ENCODE results near the gene PITX3. TPM values are rescaled to one million over a fixed set of nuclear protein-coding genes. Genes with fewer than 3 reads are reported as not detected.

PITX3 gene
- total and polyA plus RNA-seq, 4 donors, result 0.14 to 1.6 (median 0.22) TPM; not detected in 1

- Histone ChIP-seq H3K4me1 (ENCODE audit: control insufficient read depth, insufficient read depth, low read length) (peaks cover 4% of the 10 kb centered on the region), H3K36me3 (ENCODE audit: control insufficient read depth, insufficient read depth, low read length) (no peaks in the 10 kb centered on the region), H3K4me3 (ENCODE audit: low read depth, low read length) (no peak overlapping the region), H3K9me3 (ENCODE audit: control insufficient read depth, insufficient read depth, low read length) (no peaks in the 10 kb centered on the region), H3K27me3 (ENCODE audit: control insufficient read depth, insufficient read depth, low read length) (no peaks in the 10 kb centered on the region), H3K27ac (ENCODE audit: low read depth, low read length) (peak overlapping the region; percentile 55)
- no CpG with 5 or more reads among the region's 3 CpGs for WGBS (ENCODE audit: insufficient coverage)
- DNase-seq (ENCODE audit: low read depth in 4 of 6, low spot score in 6 of 6), result no peak
These were observed 39.8 kb upstream of the PITX3 start for GRCh38 chr10:102281102-102281487.

DNA sequence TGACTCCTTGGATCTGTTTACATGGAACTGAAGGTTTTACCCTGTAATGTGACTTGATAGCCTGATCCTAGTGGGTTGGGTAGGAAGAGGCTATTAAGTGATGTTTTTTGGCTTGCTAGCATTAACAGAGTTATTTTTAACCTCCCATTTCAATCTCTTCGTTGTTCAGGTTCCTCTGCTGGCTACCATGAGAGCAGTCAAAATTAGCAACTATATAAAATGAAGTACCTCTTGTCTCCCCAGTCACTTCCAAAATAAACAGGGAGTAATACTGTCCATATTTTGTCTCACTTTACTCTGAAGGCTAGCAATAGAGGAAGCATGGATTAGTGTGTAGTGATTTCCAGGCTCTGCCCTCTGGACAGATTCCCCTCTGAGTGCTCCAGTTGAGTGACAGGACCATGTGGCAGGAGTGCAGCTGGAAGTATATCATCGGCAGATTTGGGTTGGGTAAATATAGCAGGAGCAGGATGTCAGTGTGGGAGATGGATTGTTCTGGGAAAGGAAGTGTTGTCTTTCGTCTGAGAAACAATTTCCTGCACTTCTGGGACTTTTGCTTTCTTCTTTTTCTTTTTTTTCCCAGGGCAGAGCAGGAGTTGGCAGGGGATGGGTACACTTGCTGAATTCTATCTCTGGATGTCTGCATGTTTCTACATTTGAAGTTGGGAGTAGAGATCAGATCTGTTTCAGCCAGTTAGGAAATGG lies 39.2 kb upstream of the PITX3 start:
- no peaks in the 10 kb centered on the region for H3K36me3 ChIP-seq (ENCODE audit: control insufficient read depth, insufficient read depth, low read length)
- no peak overlapping the region for H3K4me3 ChIP-seq (ENCODE audit: low read depth, low read length)
- peak in 2 of 6 donors; percentile 5 to 49 for DNase-seq (ENCODE audit: low read depth in 4 of 6, low spot score in 6 of 6)
- no peaks in the 10 kb centered on the region for H3K27me3 ChIP-seq (ENCODE audit: control insufficient read depth, insufficient read depth, low read length)
- WGBS (ENCODE audit: insufficient coverage), result 36% methylated on average over 2 of the region's 3 CpGs
- H3K9me3 ChIP-seq (ENCODE audit: control insufficient read depth, insufficient read depth, low read length), result no peaks in the 10 kb centered on the region
- peaks cover 4% of the 10 kb centered on the region for H3K4me1 ChIP-seq (ENCODE audit: control insufficient read depth, insufficient read depth, low read length)
- H3K27ac ChIP-seq (ENCODE audit: low read depth, low read length), result peak overlapping the region; percentile 55

GRCh38 chr10:102279104-102279503 lies 37.8 kb upstream of the PITX3 start:
- no peaks in the 10 kb centered on the region for H3K9me3 ChIP-seq (ENCODE audit: control insufficient read depth, insufficient read depth, low read length)
- no peak for DNase-seq (ENCODE audit: low read depth in 4 of 6, low spot score in 6 of 6)
- no peaks in the 10 kb centered on the region for H3K27me3 ChIP-seq (ENCODE audit: control insufficient read depth, insufficient read depth, low read length)
- no peaks in the 10 kb centered on the region for H3K36me3 ChIP-seq (ENCODE audit: control insufficient read depth, insufficient read depth, low read length)
- H3K27ac ChIP-seq (ENCODE audit: low read depth, low read length), result no peak overlapping the region
- H3K4me3 ChIP-seq (ENCODE audit: low read depth, low read length), result no peak overlapping the region
- peaks cover 9% of the 10 kb centered on the region for H3K4me1 ChIP-seq (ENCODE audit: control insufficient read depth, insufficient read depth, low read length)

GRCh38 chr10:102275343-102275742 lies 34.0 kb upstream of the PITX3 start:
- 85% methylated on average over 1 of the region's 2 CpGs for WGBS (ENCODE audit: insufficient coverage)
- peak overlapping the region; percentile 52 for H3K27ac ChIP-seq (ENCODE audit: low read depth, low read length)
- no peak for DNase-seq (ENCODE audit: low read depth in 4 of 6, low spot score in 6 of 6)
- H3K4me3 ChIP-seq (ENCODE audit: low read depth, low read length), result no peak overlapping the region
- no peaks in the 10 kb centered on the region for H3K27me3 ChIP-seq (ENCODE audit: control insufficient read depth, insufficient read depth, low read length)
- H3K4me1 ChIP-seq (ENCODE audit: control insufficient read depth, insufficient read depth, low read length), result peaks cover 11% of the 10 kb centered on the region
- H3K36me3 ChIP-seq (ENCODE audit: control insufficient read depth, insufficient read depth, low read length), result peaks cover 3% of the 10 kb centered on the region
- H3K9me3 ChIP-seq (ENCODE audit: control insufficient read depth, insufficient read depth, low read length), result no peaks in the 10 kb centered on the region

- Histone ChIP-seq H3K27ac (ENCODE audit: low read depth, low read length) (no peak overlapping the region), H3K4me1 (ENCODE audit: control insufficient read depth, insufficient read depth, low read length) (peaks cover 7% of the 10 kb centered on the region), H3K4me3 (ENCODE audit: low read depth, low read length) (no peak overlapping the region), H3K27me3 (ENCODE audit: control insufficient read depth, insufficient read depth, low read length) (no peaks in the 10 kb centered on the region), H3K9me3 (ENCODE audit: control insufficient read depth, insufficient read depth, low read length) (no peaks in the 10 kb centered on the region), H3K36me3 (ENCODE audit: control insufficient read depth, insufficient read depth, low read length) (peaks cover 3% of the 10 kb centered on the region)
- 100% methylated on average over 1 of the region's 1 CpG for WGBS (ENCODE audit: insufficient coverage)
- no peak for DNase-seq (ENCODE audit: low read depth in 4 of 6, low spot score in 6 of 6)
These were observed 32.8 kb upstream of the PITX3 start for GRCh38 chr10:102274062-102274461.

DNA sequence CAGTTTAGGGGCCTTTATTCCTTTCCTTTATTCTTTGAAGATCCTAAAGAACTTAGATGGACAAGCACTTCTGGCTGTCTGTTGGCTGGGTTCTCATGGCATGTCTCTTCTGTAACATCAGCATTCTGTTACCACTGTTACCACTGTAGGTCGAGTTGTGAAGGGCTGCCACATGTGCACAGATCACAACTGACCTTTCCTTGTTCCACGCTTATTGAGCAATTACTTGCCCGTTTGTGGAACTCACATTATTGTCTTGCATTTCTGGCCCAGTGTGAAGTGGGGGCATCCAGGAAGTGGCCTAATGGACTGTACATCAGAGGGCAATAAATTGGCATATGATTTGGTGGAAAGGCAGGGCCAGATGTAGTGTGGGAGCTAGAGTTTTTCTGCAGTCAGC lies 27.7 kb upstream of the PITX3 start:
- no peaks in the 10 kb centered on the region for H3K9me3 ChIP-seq (ENCODE audit: control insufficient read depth, insufficient read depth, low read length)
- H3K27me3 ChIP-seq (ENCODE audit: control insufficient read depth, insufficient read depth, low read length), result no peaks in the 10 kb centered on the region
- H3K4me3 ChIP-seq (ENCODE audit: low read depth, low read length), result no peak overlapping the region
- H3K4me1 ChIP-seq (ENCODE audit: control insufficient read depth, insufficient read depth, low read length), result peaks cover under 1% of the 10 kb centered on the region
- H3K36me3 ChIP-seq (ENCODE audit: control insufficient read depth, insufficient read depth, low read length), result peaks cover 8% of the 10 kb centered on the region
- no peak overlapping the region for H3K27ac ChIP-seq (ENCODE audit: low read depth, low read length)
- DNase-seq (ENCODE audit: low read depth in 4 of 6, low spot score in 6 of 6), result no peak
- 54% methylated on average over 3 of the region's 3 CpGs for WGBS (ENCODE audit: insufficient coverage)

DNA sequence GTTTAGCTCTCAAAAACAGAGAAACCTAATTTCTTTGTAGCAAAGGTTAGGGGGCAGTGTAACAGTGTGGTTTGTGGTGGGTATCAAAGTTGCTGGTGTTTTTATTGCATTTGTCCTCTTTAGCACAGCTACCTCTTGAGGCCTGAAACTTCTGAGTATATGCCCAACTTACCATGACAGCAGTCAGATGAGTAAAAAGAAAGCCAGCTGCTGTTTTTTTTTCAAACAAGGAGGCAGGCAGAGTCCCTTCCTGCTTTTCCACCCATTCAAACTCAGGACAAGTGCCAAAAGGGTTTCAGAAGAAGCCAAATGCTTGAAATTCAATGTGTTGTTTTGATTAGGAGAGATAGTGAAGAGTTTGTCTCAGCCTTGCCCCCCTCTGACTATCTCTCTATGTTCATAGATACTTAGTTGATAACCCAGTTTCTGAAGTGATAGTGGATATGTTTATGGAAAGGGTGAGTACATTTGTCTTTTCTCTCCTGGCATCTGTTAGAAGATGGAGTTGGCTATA lies 27.1 kb upstream of the PITX3 start:
- DNase-seq (ENCODE audit: low read depth in 4 of 6, low spot score in 6 of 6), result peak in 1 of 6 donors; percentile 35
- Histone ChIP-seq H3K27ac (ENCODE audit: low read depth, low read length) (no peak overlapping the region), H3K36me3 (ENCODE audit: control insufficient read depth, insufficient read depth, low read length) (peaks cover 8% of the 10 kb centered on the region), H3K27me3 (ENCODE audit: control insufficient read depth, insufficient read depth, low read length) (no peaks in the 10 kb centered on the region), H3K4me1 (ENCODE audit: control insufficient read depth, insufficient read depth, low read length) (no peaks in the 10 kb centered on the region), H3K4me3 (ENCODE audit: low read depth, low read length) (no peak overlapping the region), H3K9me3 (ENCODE audit: control insufficient read depth, insufficient read depth, low read length) (no peaks in the 10 kb centered on the region)

DNA sequence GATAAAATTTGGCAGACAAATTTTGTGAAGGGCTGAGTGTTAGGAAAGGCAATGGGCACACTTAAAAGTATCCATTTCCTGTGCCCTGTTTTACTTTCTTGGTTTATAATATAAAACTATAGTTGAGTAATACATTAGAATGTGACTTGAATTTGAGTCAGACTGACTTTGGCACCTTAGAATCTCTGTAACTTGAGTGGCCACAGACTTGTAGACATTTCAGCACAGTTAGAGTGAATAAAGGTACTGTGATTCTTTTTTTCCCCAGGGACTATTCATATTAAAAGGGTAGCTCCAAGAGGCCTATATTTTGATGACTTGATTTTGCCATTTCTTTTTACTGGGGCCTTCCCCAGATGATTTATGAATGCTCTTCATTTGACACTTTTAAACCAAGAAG lies 26.4 kb upstream of the PITX3 start:
- no peak for DNase-seq (ENCODE audit: low read depth in 4 of 6, low spot score in 6 of 6)
- Histone ChIP-seq H3K9me3 (ENCODE audit: control insufficient read depth, insufficient read depth, low read length) (no peaks in the 10 kb centered on the region), H3K36me3 (ENCODE audit: control insufficient read depth, insufficient read depth, low read length) (peaks cover 8% of the 10 kb centered on the region), H3K4me1 (ENCODE audit: control insufficient read depth, insufficient read depth, low read length) (no peaks in the 10 kb centered on the region), H3K27me3 (ENCODE audit: control insufficient read depth, insufficient read depth, low read length) (no peaks in the 10 kb centered on the region), H3K27ac (ENCODE audit: low read depth, low read length) (no peak overlapping the region), H3K4me3 (ENCODE audit: low read depth, low read length) (no peak overlapping the region)

GRCh38 chr10:102266670-102267069 lies 25.4 kb upstream of the PITX3 start:
- Histone ChIP-seq H3K4me1 (ENCODE audit: control insufficient read depth, insufficient read depth, low read length) (no peaks in the 10 kb centered on the region), H3K9me3 (ENCODE audit: control insufficient read depth, insufficient read depth, low read length) (no peaks in the 10 kb centered on the region), H3K36me3 (ENCODE audit: control insufficient read depth, insufficient read depth, low read length) (peaks cover 8% of the 10 kb centered on the region), H3K27me3 (ENCODE audit: control insufficient read depth, insufficient read depth, low read length) (no peaks in the 10 kb centered on the region), H3K4me3 (ENCODE audit: low read depth, low read length) (no peak overlapping the region), H3K27ac (ENCODE audit: low read depth, low read length) (no peak overlapping the region)
- DNase-seq (ENCODE audit: low read depth in 4 of 6, low spot score in 6 of 6), result no peak
- 97% methylated on average over 3 of the region's 3 CpGs for WGBS (ENCODE audit: insufficient coverage)

GRCh38 chr10:102264371-102264770 lies 23.1 kb upstream of the PITX3 start:
- no peak overlapping the region for H3K4me3 ChIP-seq (ENCODE audit: low read depth, low read length)
- WGBS (ENCODE audit: insufficient coverage), result no CpG with 5 or more reads among the region's 4 CpGs
- H3K36me3 ChIP-seq (ENCODE audit: control insufficient read depth, insufficient read depth, low read length), result peaks cover 19% of the 10 kb centered on the region
- H3K27me3 ChIP-seq (ENCODE audit: control insufficient read depth, insufficient read depth, low read length), result no peaks in the 10 kb centered on the region
- H3K4me1 ChIP-seq (ENCODE audit: control insufficient read depth, insufficient read depth, low read length), result no peaks in the 10 kb centered on the region
- no peak for DNase-seq (ENCODE audit: low read depth in 4 of 6, low spot score in 6 of 6)
- H3K9me3 ChIP-seq (ENCODE audit: control insufficient read depth, insufficient read depth, low read length), result no peaks in the 10 kb centered on the region
- H3K27ac ChIP-seq (ENCODE audit: low read depth, low read length), result no peak overlapping the region
